B cell (primary cell): ENCODE data around the gene ZNF532. TPM values are rescaled to one million over a fixed set of nuclear protein-coding genes. Genes with fewer than 3 reads are reported as not detected.
A peak's percentile ranks its signal among the peaks of the same experiment; 100 is the strongest.

Experiments
- ATAC-seq: fragments of 200-7000 bp; cut with Tn5 transposase; one replicate; pipeline ENCODE4 v1.10.0; 2021; ENCODE audit warnings: low read depth, mild to moderate bottlenecking, moderate number of reproducible peaks, moderate library complexity
- CTCF ChIA-PET: fragments of 350-600 bp; sonication (Branson Sonifier 250); formaldehyde crosslinking; loops from one replicate; lab custom pipeline; 2021; ENCODE audit warnings: antibody characterized with exemption, inconsistent platforms; lab: Charles Lee
- POLR2A ChIA-PET: fragments of 350-600 bp; sonication (Branson Sonifier 250); formaldehyde crosslinking; loops from one replicate; lab custom pipeline; 2021; ENCODE audit warnings: antibody characterized with exemption; lab: Charles Lee
- DNase-seq: peaks from one replicate; pipeline ENCODE4 v3.0.0; 2013
- H2AFZ ChIP-seq: 2 replicates; pipeline ENCODE4 v1.6.1; 2012; ENCODE audit warnings: mild to moderate bottlenecking, low read depth, low read length; ENCODE audit not compliant: insufficient read depth, poor library complexity, severe bottlenecking
- H3K27ac ChIP-seq, 2 donors: 1 replicate in 1 of 2; 2 replicates in 1 of 2; pipeline ENCODE4 v1.5.1; 2012 to 2013; ENCODE audit warnings: low read length in 2 of 2, mild to moderate bottlenecking in 2 of 2, moderate library complexity in 1 of 2
- H3K27me3 ChIP-seq, 4 experiments: fragments of 200-600 bp in 1 of 4; sonication (generic) in 1 of 4; replicated peaks in 1 of 4; 1 replicate in 2 of 4; 2 replicates in 2 of 4; pipeline versions ENCODE4 v1.6.1 to v1.7.0; 2013 to 2016; ENCODE audit warnings: low read length in 3 of 4, mild to moderate bottlenecking in 2 of 4, mixed read lengths in 1 of 4, moderate library complexity in 1 of 4; ENCODE audit not compliant: insufficient read depth in 4 of 4, control insufficient read depth in 3 of 4; ENCODE audit errors: control extremely low read depth in 1 of 4
- H3K36me3 ChIP-seq, 2 experiments: replicated peaks in 1 of 2; 1 replicate in 1 of 2; 2 replicates in 1 of 2; pipeline versions ENCODE4 v1.6.1 to v1.7.1; 2013; ENCODE audit warnings: low read length in 1 of 2; ENCODE audit not compliant: insufficient read depth in 2 of 2, control insufficient read depth in 1 of 2; ENCODE audit errors: control extremely low read depth in 1 of 2, extremely low read depth in 1 of 2
- H3K4me1 ChIP-seq, 2 donors: fragments of 200-600 bp in 1 of 2; sonication (generic) in 1 of 2; 1 replicate in 1 of 2; 2 replicates in 1 of 2; pipeline versions ENCODE4 v1.5.1 to v1.6.1; 2013 to 2017; ENCODE audit warnings: low read length in 2 of 2; ENCODE audit not compliant: control insufficient read depth in 2 of 2, insufficient read depth in 2 of 2
- H3K4me2 ChIP-seq: replicated peaks from 2 replicates; pipeline ENCODE3; 2012; ENCODE audit warnings: mild to moderate bottlenecking, low read depth, low read length; ENCODE audit not compliant: poor library complexity, severe bottlenecking
- H3K4me3 ChIP-seq, 5 experiments: fragments of 200-600 bp in 1 of 5; sonication (generic) in 1 of 5; 1 replicate in 3 of 5; 2 replicates in 2 of 5; pipeline versions ENCODE4 v1.5.1 to v1.7.0; 2011 to 2016; ENCODE audit warnings: low read length in 4 of 5, mild to moderate bottlenecking in 4 of 5, low read depth in 2 of 5, control low read depth in 1 of 5, moderate library complexity in 1 of 5; ENCODE audit not compliant: insufficient read depth in 1 of 5; ENCODE audit errors: control extremely low read depth in 1 of 5, extremely low read depth in 1 of 5
- H3K79me2 ChIP-seq: fragments of 200-600 bp; sonication (generic); one replicate; pipeline ENCODE4 v1.6.0; 2016; ENCODE audit warnings: low read length; ENCODE audit not compliant: control insufficient read depth, insufficient read depth
- H3K9ac ChIP-seq: fragments of 200-600 bp; sonication (generic); 2 replicates; pipeline ENCODE4 v1.6.1; 2017; ENCODE audit warnings: mild to moderate bottlenecking, low read length, moderate library complexity
- H3K9me3 ChIP-seq, 3 donors: one replicate each; pipeline versions ENCODE4 v1.6.1 to v1.7.1; 2013; ENCODE audit warnings: low read length in 2 of 3; ENCODE audit not compliant: control insufficient read depth in 2 of 3, insufficient read depth in 1 of 3; ENCODE audit errors: control extremely low read depth in 1 of 3
- H4K20me1 ChIP-seq: 2 replicates; pipeline ENCODE4 v1.6.0; 2012; ENCODE audit warnings: mild to moderate bottlenecking, low read length; ENCODE audit not compliant: insufficient read depth, control insufficient read depth, poor library complexity, severe bottlenecking
- H3K27ac Mint-ChIP-seq: one replicate; pipeline ENCODE4 v1.8.0; 2021; ENCODE audit warnings: mixed read lengths
- H3K27me3 Mint-ChIP-seq: one replicate; pipeline ENCODE4 v1.8.0; 2021; ENCODE audit warnings: mixed read lengths
- H3K4me1 Mint-ChIP-seq: one replicate; pipeline ENCODE4 v1.8.0; 2021; ENCODE audit warnings: mixed read lengths
- H3K4me3 Mint-ChIP-seq: one replicate; pipeline ENCODE4 v1.8.0; 2021; ENCODE audit warnings: mixed read lengths
- H3K9me3 Mint-ChIP-seq: one replicate; pipeline ENCODE4 v1.8.0; 2022; ENCODE audit warnings: mixed read lengths; ENCODE audit not compliant: insufficient read depth
- EZH2 ChIP-seq: IDR thresholded peaks from 2 replicates; pipeline ENCODE4 v1.6.1; 2012; ENCODE audit warnings: borderline replicate concordance, low read depth, mild to moderate bottlenecking, moderate library complexity, low read length; ENCODE audit not compliant: insufficient read depth, poor library complexity, severe bottlenecking
- WGBS: methylation state at CpG from one replicate; pipeline ENCODE4 v1.1.5; 2013; ENCODE audit warnings: missing lambda C conversion rate; ENCODE audit not compliant: insufficient coverage; 5-methylcytosine and 5-hydroxymethylcytosine counted together
- intact Hi-C: fragments of 100-400 bp; cut with micrococcal nuclease; formaldehyde crosslinking; loops from one replicate; pipeline ENCODE4 v1.10.0; 2022
- polyA plus RNA-seq: library from polyadenylated mRNA; depleted of rRNA; stranded (reverse); fragments of >200 nt; gene quantifications from 2 replicates; pipeline ENCODE4 v1.2.3, GENCODE V29; 2012
- total RNA-seq, 2 donors: library from RNA; stranded (reverse); fragments of 120-200 nt in 1 of 2; gene quantifications; 1 replicate in 1 of 2; 2 replicates in 1 of 2; pipeline versions ENCODE4 v1.2.3 to v1.2.4, GENCODE V29; 2013 to 2022
- TF ChIP-seq, protein P1 (sequence below): fragments of 200-600 bp; IDR thresholded peaks from one replicate; pipeline ENCODE4 v1.8.0; 2022; ENCODE audit warnings: antibody characterized with exemption, mild to moderate bottlenecking

Gene ZNF532
- total and polyA plus RNA-seq, 2 donors (not counting 1 experiment from before 2014, with no cell fraction given): 58.2 to 104 TPM

DNA sequence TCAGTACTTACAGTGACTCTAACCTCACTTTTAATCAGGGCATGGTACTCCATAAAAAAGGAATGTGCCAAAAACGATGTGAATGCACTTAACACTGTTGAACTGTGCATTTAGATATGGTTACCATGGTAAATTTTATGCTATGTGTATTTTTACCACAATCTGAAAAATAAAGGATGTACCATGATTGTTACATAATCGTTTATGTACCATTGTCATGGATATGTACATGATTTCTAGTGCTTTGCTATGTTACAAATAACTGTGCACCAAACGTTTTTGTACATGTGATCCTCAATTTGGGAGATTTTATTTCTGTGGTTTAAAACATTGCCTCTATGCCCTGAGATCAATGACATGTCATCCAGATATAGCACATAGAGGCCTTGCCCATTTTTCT is 21.8 kb downstream of the ZNF532 start:
- H3K27ac Mint-ChIP-seq: peak overlapping the region; percentile 38

More for the DNA sequence above, 21.8 kb downstream of the ZNF532 start:
- ChIA-PET POLR2A (no interaction called here), CTCF (interaction anchor here (1.0 to 1.3 kb wide), 3 partner anchors 170 to 257 kb away, joined by 3 read pairs; no protein-coding TSS in a partner anchor)
- Histone ChIP-seq H3K4me3 (no peak overlapping the region), H2AFZ (no peak overlapping the region), H3K9ac (no peak overlapping the region), H3K27ac (no peak overlapping the region), H3K4me1 (peaks cover 13 to 17% of the 10 kb centered on the region in 2 donors), H3K9me3 (no peaks in the 10 kb centered on the region), H4K20me1 (no peaks in the 10 kb centered on the region), H3K4me2 (no peak overlapping the region), H3K27me3 (no peaks in the 10 kb centered on the region), H3K36me3 (peaks cover 0 to 9% of the 10 kb centered on the region in 2 experiments), H3K79me2 (no peaks in the 10 kb centered on the region)
- peak overlapping the region; percentile 29 for H3K4me3 Mint-ChIP-seq
- H3K9me3 Mint-ChIP-seq: no peaks in the 10 kb centered on the region
- TF ChIP-seq, protein P1, sequence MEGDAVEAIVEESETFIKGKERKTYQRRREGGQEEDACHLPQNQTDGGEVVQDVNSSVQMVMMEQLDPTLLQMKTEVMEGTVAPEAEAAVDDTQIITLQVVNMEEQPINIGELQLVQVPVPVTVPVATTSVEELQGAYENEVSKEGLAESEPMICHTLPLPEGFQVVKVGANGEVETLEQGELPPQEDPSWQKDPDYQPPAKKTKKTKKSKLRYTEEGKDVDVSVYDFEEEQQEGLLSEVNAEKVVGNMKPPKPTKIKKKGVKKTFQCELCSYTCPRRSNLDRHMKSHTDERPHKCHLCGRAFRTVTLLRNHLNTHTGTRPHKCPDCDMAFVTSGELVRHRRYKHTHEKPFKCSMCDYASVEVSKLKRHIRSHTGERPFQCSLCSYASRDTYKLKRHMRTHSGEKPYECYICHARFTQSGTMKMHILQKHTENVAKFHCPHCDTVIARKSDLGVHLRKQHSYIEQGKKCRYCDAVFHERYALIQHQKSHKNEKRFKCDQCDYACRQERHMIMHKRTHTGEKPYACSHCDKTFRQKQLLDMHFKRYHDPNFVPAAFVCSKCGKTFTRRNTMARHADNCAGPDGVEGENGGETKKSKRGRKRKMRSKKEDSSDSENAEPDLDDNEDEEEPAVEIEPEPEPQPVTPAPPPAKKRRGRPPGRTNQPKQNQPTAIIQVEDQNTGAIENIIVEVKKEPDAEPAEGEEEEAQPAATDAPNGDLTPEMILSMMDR: no peak
- TF ChIP-seq EZH2: no peak
- H3K27me3 Mint-ChIP-seq: no peaks in the 10 kb centered on the region
- intact Hi-C loops: loop anchor here (2.0 kb wide), 1 partner anchor 14 kb away; no protein-coding TSS in a partner anchor
- WGBS: no CpG with 5 or more reads among the region's 3 CpGs
- ATAC-seq (no peak), DNase-seq (no peak)
- H3K4me1 Mint-ChIP-seq: peaks cover 19% of the 10 kb centered on the region
